Neural cell (in vitro differentiated cells): ENCODE measurements around the gene MYO9B. TPM values are rescaled to one million over a fixed set of nuclear protein-coding genes. Genes with fewer than 3 reads are reported as not detected.

Source experiments
- H2AFZ ChIP-seq: fragments of 200-600, 300-800 bp; sonication (generic), shearing (Covaris generic); 2 replicates; pipeline ENCODE4 v1.6.0; 2014; ENCODE audit warnings: low read depth, mild to moderate bottlenecking, antibody characterized with exemption, low read length, moderate library complexity
- H3F3A ChIP-seq: fragments of 200-600 bp; shearing (Covaris generic); 2 replicates; pipeline ENCODE4 v1.6.1; 2016; ENCODE audit warnings: mild to moderate bottlenecking, moderate library complexity, mixed read lengths, antibody characterized with exemption, low read length; ENCODE audit not compliant: insufficient read depth, poor library complexity, severe bottlenecking
- H3K27ac ChIP-seq: fragments of 200-600, 300-800 bp; sonication (generic), shearing (Covaris generic); 2 replicates; pipeline ENCODE4 v1.5.1; 2014; ENCODE audit warnings: mild to moderate bottlenecking, low read length, moderate library complexity
- H3K27me3 ChIP-seq: fragments of 300-800, 200-600 bp; sonication (generic), shearing (Covaris generic); 2 replicates; pipeline ENCODE4 v1.6.0; 2014; ENCODE audit warnings: mild to moderate bottlenecking, low read depth, low read length, moderate library complexity; ENCODE audit not compliant: insufficient read depth
- H3K36me3 ChIP-seq: fragments of 300-800, 200-600 bp; sonication (generic), shearing (Covaris generic); 2 replicates; pipeline ENCODE4 v1.5.1; 2014; ENCODE audit warnings: mild to moderate bottlenecking, antibody characterized with exemption, low read length, moderate library complexity; ENCODE audit not compliant: insufficient read depth
- H3K4me2 ChIP-seq: fragments of 300-800, 200-600 bp; sonication (generic), shearing (Covaris generic); 2 replicates; pipeline ENCODE4 v1.6.0; 2014; ENCODE audit warnings: mild to moderate bottlenecking, low read length
- H3K4me3 ChIP-seq: fragments of 300-800, 200-600 bp; sonication (generic), shearing (Covaris generic); 2 replicates; pipeline ENCODE4 v1.5.1; 2014; ENCODE audit warnings: mild to moderate bottlenecking, low read length, moderate library complexity
- H3K79me2 ChIP-seq: fragments of 200-600 bp; shearing (Covaris generic); replicated peaks from 2 replicates; pipeline ENCODE4 v1.6.0; 2014; ENCODE audit warnings: mild to moderate bottlenecking, low read length, moderate library complexity; ENCODE audit not compliant: insufficient read depth
- H3K9ac ChIP-seq: fragments of 300-800, 200-600 bp; sonication (generic), shearing (Covaris generic); 2 replicates; pipeline ENCODE4 v1.6.1; 2016; ENCODE audit warnings: mild to moderate bottlenecking, low read length, mixed read lengths
- H3K9me2 ChIP-seq: fragments of 200-600 bp; shearing (Covaris generic); 2 replicates; pipeline ENCODE4 v1.6.1; 2016; ENCODE audit warnings: mild to moderate bottlenecking, low read length, mixed read lengths; ENCODE audit not compliant: insufficient read depth
- H3K9me3 ChIP-seq: fragments of 200-600, 300-800 bp; sonication (generic), shearing (Covaris generic); 2 replicates; pipeline ENCODE4 v1.6.1; 2016; ENCODE audit warnings: mild to moderate bottlenecking, mixed run types, low read length, moderate library complexity, mixed read lengths
- H4K20me1 ChIP-seq: fragments of 200-600 bp; shearing (Covaris generic); 2 replicates; pipeline ENCODE4 v1.6.1; 2016; ENCODE audit warnings: mild to moderate bottlenecking, mixed run types; ENCODE audit not compliant: insufficient read depth
- EP300 ChIP-seq: fragments of 450-650 bp; conservative IDR thresholded peaks from 2 replicates; pipeline ENCODE4 v1.6.1; 2014; ENCODE audit warnings: antibody characterized with exemption, mild to moderate bottlenecking, moderate library complexity; ENCODE audit not compliant: poor library complexity, severe bottlenecking
- EZH2 ChIP-seq: fragments of 200-600, 300-800 bp; shearing (Covaris generic), sonication (generic); IDR thresholded peaks from 2 replicates; pipeline ENCODE4 v1.6.1; 2014; ENCODE audit warnings: antibody characterized with exemption, low read length, borderline replicate concordance, mild to moderate bottlenecking; ENCODE audit not compliant: insufficient read depth, poor library complexity, severe bottlenecking
- MXI1 ChIP-seq: fragments of 450-650 bp; conservative IDR thresholded peaks from 2 replicates; pipeline ENCODE4 v1.6.1; 2014; ENCODE audit warnings: antibody characterized with exemption, mild to moderate bottlenecking; ENCODE audit not compliant: poor library complexity, severe bottlenecking
- POLR2AphosphoS5 ChIP-seq: IDR thresholded peaks from 2 replicates; pipeline ENCODE4 v1.6.1; 2012
- RAD21 ChIP-seq: fragments of 450-650 bp; conservative IDR thresholded peaks from 2 replicates; pipeline ENCODE4 v1.6.1; 2014; ENCODE audit warnings: antibody characterized with exemption, mild to moderate bottlenecking, moderate library complexity
- SMC3 ChIP-seq: fragments of 450-650 bp; conservative IDR thresholded peaks from 2 replicates; pipeline ENCODE4 v1.6.1; 2014; ENCODE audit warnings: antibody characterized with exemption, mild to moderate bottlenecking, moderate library complexity; ENCODE audit not compliant: poor library complexity
- TAF1 ChIP-seq: IDR thresholded peaks from 2 replicates; pipeline ENCODE4 v1.6.1; 2012; ENCODE audit warnings: low read depth
- polyA plus RNA-seq: library from polyadenylated mRNA; depleted of rRNA; stranded (reverse); fragments of >200 nt; gene quantifications from 2 replicates; pipeline ENCODE4 v1.2.3, GENCODE V29; 2014
- TF ChIP-seq, protein P1 (sequence below): IDR thresholded peaks from 2 replicates; pipeline ENCODE4 v1.6.1; 2012; ENCODE audit warnings: borderline replicate concordance
- TF ChIP-seq, protein P2 (sequence below): fragments of 450-650 bp; IDR thresholded peaks from 2 replicates; pipeline ENCODE4 v1.5.1; 2014; ENCODE audit warnings: antibody characterized with exemption, mild to moderate bottlenecking, moderate library complexity; ENCODE audit not compliant: poor library complexity, severe bottlenecking

The MYO9B gene
- polyA plus RNA-seq, 1 donor from 2014 or later = 27.2 TPM

DNA sequence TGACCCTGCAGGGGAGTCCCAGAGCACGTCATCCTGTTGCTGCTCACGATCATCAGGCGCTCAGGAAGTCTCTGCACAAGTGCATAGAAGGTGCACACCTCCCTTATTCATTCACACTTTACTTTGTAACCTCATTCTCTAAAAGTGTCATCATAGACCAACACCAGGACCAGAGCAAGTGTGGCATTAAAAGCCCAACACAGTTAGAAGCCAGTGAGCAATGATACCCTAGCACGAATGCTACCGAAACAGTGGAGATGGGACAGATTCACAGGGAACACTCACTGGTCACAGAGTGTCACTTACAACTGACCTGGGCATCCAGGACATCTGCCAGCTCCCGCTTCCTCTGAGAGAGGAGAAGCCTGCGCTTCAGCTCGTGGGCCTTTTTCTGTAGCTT, 17.3 kb upstream of the MYO9B start:
- TF ChIP-seq, protein P1, sequence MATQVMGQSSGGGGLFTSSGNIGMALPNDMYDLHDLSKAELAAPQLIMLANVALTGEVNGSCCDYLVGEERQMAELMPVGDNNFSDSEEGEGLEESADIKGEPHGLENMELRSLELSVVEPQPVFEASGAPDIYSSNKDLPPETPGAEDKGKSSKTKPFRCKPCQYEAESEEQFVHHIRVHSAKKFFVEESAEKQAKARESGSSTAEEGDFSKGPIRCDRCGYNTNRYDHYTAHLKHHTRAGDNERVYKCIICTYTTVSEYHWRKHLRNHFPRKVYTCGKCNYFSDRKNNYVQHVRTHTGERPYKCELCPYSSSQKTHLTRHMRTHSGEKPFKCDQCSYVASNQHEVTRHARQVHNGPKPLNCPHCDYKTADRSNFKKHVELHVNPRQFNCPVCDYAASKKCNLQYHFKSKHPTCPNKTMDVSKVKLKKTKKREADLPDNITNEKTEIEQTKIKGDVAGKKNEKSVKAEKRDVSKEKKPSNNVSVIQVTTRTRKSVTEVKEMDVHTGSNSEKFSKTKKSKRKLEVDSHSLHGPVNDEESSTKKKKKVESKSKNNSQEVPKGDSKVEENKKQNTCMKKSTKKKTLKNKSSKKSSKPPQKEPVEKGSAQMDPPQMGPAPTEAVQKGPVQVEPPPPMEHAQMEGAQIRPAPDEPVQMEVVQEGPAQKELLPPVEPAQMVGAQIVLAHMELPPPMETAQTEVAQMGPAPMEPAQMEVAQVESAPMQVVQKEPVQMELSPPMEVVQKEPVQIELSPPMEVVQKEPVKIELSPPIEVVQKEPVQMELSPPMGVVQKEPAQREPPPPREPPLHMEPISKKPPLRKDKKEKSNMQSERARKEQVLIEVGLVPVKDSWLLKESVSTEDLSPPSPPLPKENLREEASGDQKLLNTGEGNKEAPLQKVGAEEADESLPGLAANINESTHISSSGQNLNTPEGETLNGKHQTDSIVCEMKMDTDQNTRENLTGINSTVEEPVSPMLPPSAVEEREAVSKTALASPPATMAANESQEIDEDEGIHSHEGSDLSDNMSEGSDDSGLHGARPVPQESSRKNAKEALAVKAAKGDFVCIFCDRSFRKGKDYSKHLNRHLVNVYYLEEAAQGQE = no peak
- TF ChIP-seq EZH2 = no peak
- TF ChIP-seq SMC3 = no peak
- TF ChIP-seq RAD21 = no peak
- TF ChIP-seq EP300 = no peak
- TF ChIP-seq, protein P2, sequence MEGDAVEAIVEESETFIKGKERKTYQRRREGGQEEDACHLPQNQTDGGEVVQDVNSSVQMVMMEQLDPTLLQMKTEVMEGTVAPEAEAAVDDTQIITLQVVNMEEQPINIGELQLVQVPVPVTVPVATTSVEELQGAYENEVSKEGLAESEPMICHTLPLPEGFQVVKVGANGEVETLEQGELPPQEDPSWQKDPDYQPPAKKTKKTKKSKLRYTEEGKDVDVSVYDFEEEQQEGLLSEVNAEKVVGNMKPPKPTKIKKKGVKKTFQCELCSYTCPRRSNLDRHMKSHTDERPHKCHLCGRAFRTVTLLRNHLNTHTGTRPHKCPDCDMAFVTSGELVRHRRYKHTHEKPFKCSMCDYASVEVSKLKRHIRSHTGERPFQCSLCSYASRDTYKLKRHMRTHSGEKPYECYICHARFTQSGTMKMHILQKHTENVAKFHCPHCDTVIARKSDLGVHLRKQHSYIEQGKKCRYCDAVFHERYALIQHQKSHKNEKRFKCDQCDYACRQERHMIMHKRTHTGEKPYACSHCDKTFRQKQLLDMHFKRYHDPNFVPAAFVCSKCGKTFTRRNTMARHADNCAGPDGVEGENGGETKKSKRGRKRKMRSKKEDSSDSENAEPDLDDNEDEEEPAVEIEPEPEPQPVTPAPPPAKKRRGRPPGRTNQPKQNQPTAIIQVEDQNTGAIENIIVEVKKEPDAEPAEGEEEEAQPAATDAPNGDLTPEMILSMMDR = no peak
- TF ChIP-seq POLR2AphosphoS5 = no peak
- no peak for TF ChIP-seq MXI1
- no peak for TF ChIP-seq TAF1
- Histone ChIP-seq H3K27ac (no peak overlapping the region), H3K9ac (no peak overlapping the region), H3F3A (no peaks in the 10 kb centered on the region), H3K27me3 (no peaks in the 10 kb centered on the region), H3K9me3 (peaks cover 5% of the 10 kb centered on the region), H3K79me2 (no peaks in the 10 kb centered on the region), H4K20me1 (no peaks in the 10 kb centered on the region), H3K4me3 (no peak overlapping the region), H3K4me2 (no peak overlapping the region), H3K9me2 (no peaks in the 10 kb centered on the region), H2AFZ (no peak overlapping the region), H3K36me3 (no peaks in the 10 kb centered on the region)

DNA sequence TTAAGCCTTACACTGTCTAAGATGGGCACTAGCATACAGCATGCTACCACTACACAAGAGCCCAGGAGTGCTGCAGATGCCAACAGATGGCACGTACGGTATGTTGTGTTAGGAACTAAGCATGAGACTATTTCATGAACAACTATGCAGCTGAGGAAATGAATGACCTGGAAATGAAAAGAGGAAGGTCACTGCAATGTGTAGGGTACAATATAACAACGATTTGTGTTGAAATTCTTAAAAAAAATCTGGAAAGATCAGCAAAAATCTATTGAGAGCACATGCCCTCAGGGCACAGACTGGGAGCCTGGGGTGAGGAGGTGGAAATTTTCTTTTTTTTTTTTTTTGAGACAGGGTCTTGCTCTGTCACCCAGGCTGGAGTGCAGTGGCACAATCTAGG, 14.8 kb upstream of the MYO9B start:
- H3K36me3 ChIP-seq = no peaks in the 10 kb centered on the region
- H3F3A ChIP-seq = no peaks in the 10 kb centered on the region
- H3K9me2 ChIP-seq = no peaks in the 10 kb centered on the region
- TF ChIP-seq, protein P1 = no peak
- TF ChIP-seq, protein P2 = no peak
- no peak for TF ChIP-seq MXI1
- TF ChIP-seq POLR2AphosphoS5 = no peak
- TF ChIP-seq SMC3 = no peak
- no peak for TF ChIP-seq EP300
- no peak for TF ChIP-seq EZH2
- TF ChIP-seq TAF1 = no peak
- no peak for TF ChIP-seq RAD21
- no peak overlapping the region for H3K4me3 ChIP-seq
- peaks cover 5% of the 10 kb centered on the region for H3K9me3 ChIP-seq
- no peak overlapping the region for H3K4me2 ChIP-seq
- H3K27ac ChIP-seq = no peak overlapping the region
- no peak overlapping the region for H3K9ac ChIP-seq
- H3K27me3 ChIP-seq = no peaks in the 10 kb centered on the region
- no peaks in the 10 kb centered on the region for H3K79me2 ChIP-seq
- no peaks in the 10 kb centered on the region for H4K20me1 ChIP-seq
- no peak overlapping the region for H2AFZ ChIP-seq
